ENCODE measurements around the gene TAF1B.

The TAF1B gene

DNA sequence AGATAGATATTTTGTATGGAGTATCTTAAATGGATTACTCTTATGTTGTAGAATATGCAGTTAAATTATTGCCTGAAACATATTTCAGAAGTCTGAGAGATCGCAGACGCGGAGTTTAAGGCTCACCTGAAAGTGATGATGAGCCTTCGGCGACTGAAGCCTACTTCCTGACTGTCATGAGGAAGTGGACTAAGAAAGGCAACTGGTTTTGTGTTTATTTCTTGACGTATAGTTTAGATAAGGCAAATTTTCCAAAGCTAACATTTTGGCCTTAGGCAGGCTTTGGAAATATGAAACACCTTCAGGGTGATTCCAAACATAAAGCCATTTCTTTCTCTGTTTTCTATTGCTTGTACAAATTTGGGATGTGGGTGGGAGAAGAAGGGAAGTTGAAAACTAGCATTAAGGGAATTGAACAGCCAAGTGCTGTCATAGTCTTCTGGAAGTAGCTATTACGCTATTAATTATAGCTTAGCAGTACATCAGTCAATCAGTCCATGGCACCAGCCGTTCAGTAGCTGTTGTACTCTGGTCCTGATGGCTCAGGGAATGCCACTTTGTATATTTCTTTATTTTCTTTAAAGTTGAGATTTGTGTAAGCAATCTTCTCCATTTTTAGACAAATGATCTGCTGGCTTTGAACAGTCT is 109.7 kb downstream of the TAF1B start:
- Mint-ChIP-seq H3K27ac (no peak overlapping the region), H3K4me3 (peak overlapping the region; percentile 81 to 86 (median 81)), H3K27me3 (ENCODE audit: low read depth) (peaks cover 66% of the 10 kb centered on the region), H3K4me1 (peaks cover 3% of the 10 kb centered on the region), H3K36me3 (ENCODE audit: low read depth) (no peaks in the 10 kb centered on the region), H3K9me3 (no peaks in the 10 kb centered on the region)
- TF ChIP-seq, protein P1, sequence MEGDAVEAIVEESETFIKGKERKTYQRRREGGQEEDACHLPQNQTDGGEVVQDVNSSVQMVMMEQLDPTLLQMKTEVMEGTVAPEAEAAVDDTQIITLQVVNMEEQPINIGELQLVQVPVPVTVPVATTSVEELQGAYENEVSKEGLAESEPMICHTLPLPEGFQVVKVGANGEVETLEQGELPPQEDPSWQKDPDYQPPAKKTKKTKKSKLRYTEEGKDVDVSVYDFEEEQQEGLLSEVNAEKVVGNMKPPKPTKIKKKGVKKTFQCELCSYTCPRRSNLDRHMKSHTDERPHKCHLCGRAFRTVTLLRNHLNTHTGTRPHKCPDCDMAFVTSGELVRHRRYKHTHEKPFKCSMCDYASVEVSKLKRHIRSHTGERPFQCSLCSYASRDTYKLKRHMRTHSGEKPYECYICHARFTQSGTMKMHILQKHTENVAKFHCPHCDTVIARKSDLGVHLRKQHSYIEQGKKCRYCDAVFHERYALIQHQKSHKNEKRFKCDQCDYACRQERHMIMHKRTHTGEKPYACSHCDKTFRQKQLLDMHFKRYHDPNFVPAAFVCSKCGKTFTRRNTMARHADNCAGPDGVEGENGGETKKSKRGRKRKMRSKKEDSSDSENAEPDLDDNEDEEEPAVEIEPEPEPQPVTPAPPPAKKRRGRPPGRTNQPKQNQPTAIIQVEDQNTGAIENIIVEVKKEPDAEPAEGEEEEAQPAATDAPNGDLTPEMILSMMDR (IDR thresholded peaks at IDR 0.05; ENCODE audit: unreplicated experiment in 3 of 3): no peak

- H3K27me3 Mint-ChIP-seq (ENCODE audit: low read depth): peaks cover 54% of the 10 kb centered on the region
- H3K4me3 Mint-ChIP-seq: peak overlapping the region in 2 of 3 experiments; percentile 24 to 43
- peaks cover 3% of the 10 kb centered on the region for H3K4me1 Mint-ChIP-seq
- no peaks in the 10 kb centered on the region for H3K36me3 Mint-ChIP-seq (ENCODE audit: low read depth)
- H3K27ac Mint-ChIP-seq: peak overlapping the region in 1 of 3 experiments; percentile 10
- TF ChIP-seq, protein P1 (IDR thresholded peaks at IDR 0.05; ENCODE audit: unreplicated experiment in 3 of 3): no peak
- no peaks in the 10 kb centered on the region for H3K9me3 Mint-ChIP-seq
These were observed 110.9 kb downstream of the TAF1B start for GRCh38 chr2:9954136-9954535.

DNA sequence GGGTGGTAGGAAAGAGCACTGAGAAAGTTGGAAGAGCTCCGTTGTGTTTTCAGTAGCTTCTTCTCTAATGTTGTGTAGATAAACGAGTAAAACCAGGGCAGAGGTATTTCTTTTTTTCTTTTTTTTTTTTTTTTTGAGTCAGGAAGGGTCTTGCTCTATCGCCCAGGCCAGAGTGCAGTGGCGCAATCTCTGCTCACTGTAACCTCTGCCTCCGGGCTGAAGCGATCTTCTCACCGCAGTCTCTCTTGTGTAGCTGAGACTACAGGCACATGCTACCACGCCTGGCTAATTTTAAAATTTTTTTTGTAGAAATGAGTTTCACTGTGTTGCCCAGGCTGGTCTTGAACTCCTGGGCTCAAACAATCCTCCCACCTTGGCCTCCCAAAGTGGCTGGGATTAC is 114.8 kb downstream of the TAF1B start:
- Mint-ChIP-seq H3K4me1 (peaks cover 3% of the 10 kb centered on the region), H3K27ac (no peak overlapping the region), H3K9me3 (no peaks in the 10 kb centered on the region), H3K4me3 (no peak overlapping the region), H3K36me3 (ENCODE audit: low read depth) (no peaks in the 10 kb centered on the region), H3K27me3 (ENCODE audit: low read depth) (peaks cover 31% of the 10 kb centered on the region)
- TF ChIP-seq, protein P1 (IDR thresholded peaks at IDR 0.05; ENCODE audit: unreplicated experiment in 3 of 3): no peak

DNA sequence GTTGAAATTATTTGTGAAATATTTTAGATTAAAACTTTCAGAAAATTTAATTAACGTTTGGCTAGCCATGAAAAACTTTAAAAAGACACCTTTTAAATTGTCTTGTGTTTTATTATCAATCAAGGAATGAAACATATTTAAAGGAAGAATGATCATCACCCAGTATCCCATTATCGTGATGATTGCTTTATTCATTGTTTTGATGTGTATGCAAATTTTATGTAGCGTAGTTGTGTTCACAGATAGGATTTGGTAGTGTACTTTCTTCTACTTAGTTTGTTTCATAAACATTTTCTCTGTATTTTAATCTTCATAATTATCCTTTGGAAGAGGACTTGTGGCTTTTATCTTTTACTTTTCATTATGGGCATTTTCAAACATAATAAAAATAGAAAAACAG is 116.0 kb downstream of the TAF1B start:
- no peak overlapping the region for H3K4me3 Mint-ChIP-seq
- no peak overlapping the region for H3K27ac Mint-ChIP-seq
- TF ChIP-seq, protein P1 (IDR thresholded peaks at IDR 0.05; ENCODE audit: unreplicated experiment in 3 of 3): no peak
- H3K36me3 Mint-ChIP-seq (ENCODE audit: low read depth): no peaks in the 10 kb centered on the region
- no peaks in the 10 kb centered on the region for H3K9me3 Mint-ChIP-seq
- H3K4me1 Mint-ChIP-seq: peaks cover 2% of the 10 kb centered on the region
- H3K27me3 Mint-ChIP-seq (ENCODE audit: low read depth): peaks cover 19% of the 10 kb centered on the region

DNA sequence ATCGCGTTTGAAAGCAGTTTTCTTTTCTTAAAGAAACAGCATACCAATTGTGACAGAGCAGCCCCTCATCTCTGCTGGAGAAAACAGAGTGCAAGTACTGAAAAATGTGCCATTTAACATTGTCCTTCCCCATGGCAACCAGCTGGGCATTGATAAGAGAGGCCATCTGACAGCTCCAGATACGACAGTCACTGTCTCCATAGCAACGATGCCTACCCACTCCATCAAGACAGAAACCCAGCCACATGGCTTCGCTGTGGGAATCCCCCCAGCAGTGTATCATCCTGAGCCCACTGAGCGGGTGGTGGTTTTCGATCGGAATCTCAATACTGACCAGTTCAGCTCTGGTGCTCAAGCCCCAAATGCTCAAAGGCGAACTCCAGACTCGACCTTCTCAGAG is 117.7 kb downstream of the TAF1B start:
- no peaks in the 10 kb centered on the region for H3K36me3 Mint-ChIP-seq (ENCODE audit: low read depth)
- no peaks in the 10 kb centered on the region for H3K9me3 Mint-ChIP-seq
- H3K4me3 Mint-ChIP-seq: no peak overlapping the region
- H3K4me1 Mint-ChIP-seq: no peaks in the 10 kb centered on the region
- peaks cover 12% of the 10 kb centered on the region for H3K27me3 Mint-ChIP-seq (ENCODE audit: low read depth)
- no peak overlapping the region for H3K27ac Mint-ChIP-seq
- TF ChIP-seq, protein P1 (IDR thresholded peaks at IDR 0.05; ENCODE audit: unreplicated experiment in 3 of 3): no peak

DNA sequence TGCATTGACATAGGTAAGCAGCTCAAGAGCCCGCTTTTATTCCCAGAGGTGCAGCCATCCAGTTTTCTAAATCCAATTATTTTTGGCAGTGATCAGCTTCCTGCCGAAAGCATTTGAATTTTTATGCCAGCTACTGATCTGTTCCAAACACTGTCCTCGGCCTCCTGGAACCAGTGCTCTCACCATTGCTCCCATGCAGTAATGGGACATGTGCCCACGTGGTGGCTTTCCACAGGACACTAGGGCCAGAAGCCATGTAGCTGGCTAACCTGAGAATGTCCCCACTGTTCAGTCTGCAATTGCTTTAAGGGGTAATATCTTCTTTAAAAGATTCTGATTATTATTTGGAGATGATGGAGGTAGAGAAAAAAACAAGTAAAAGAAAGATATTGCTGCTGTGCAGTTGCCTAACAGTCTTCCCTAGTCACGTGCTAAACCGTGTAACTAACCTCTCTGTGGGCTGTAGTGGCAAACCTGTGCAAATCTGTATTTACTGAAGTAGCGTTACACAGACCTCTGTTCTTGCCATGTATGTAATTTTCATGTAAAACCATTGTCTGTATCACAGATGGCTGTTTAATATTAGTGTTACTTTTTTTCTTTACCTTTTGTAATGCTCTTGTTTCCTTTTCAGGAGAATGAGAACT is 121.2 kb downstream of the TAF1B start:
- TF ChIP-seq, protein P1 (IDR thresholded peaks at IDR 0.05; ENCODE audit: unreplicated experiment in 3 of 3): no peak

More for the DNA sequence above, 121.2 kb downstream of the TAF1B start:
- no peaks in the 10 kb centered on the region for H3K36me3 Mint-ChIP-seq (ENCODE audit: low read depth)
- H3K27ac Mint-ChIP-seq: no peak overlapping the region
- H3K9me3 Mint-ChIP-seq: no peaks in the 10 kb centered on the region
- peaks cover 8% of the 10 kb centered on the region for H3K27me3 Mint-ChIP-seq (ENCODE audit: low read depth)
- no peak overlapping the region for H3K4me3 Mint-ChIP-seq
- peaks cover 15% of the 10 kb centered on the region for H3K4me1 Mint-ChIP-seq

Data from nephron (organoid).